HG03469 (cell line): ENCODE measurements around the gene PTDSS2.
"Not testable (repeated sequence)": the region's sequence is repeated elsewhere in the genome, so short reads cannot be mapped to it uniquely, and the experiment has no call there.

ENCODE experiments used
- ATAC-seq: cut with Tn5 transposase; IDR thresholded peaks from one replicate; pipeline ENCODE4 v1.9.1; 2021; ENCODE audit warnings: mild to moderate bottlenecking, moderate library complexity, moderate number of reproducible peaks; ENCODE audit not compliant: unreplicated experiment

Gene PTDSS2

GRCh38 chr11:413120-414081, 36.7 kb upstream of the PTDSS2 start:
- ATAC-seq, result no peak

DNA sequence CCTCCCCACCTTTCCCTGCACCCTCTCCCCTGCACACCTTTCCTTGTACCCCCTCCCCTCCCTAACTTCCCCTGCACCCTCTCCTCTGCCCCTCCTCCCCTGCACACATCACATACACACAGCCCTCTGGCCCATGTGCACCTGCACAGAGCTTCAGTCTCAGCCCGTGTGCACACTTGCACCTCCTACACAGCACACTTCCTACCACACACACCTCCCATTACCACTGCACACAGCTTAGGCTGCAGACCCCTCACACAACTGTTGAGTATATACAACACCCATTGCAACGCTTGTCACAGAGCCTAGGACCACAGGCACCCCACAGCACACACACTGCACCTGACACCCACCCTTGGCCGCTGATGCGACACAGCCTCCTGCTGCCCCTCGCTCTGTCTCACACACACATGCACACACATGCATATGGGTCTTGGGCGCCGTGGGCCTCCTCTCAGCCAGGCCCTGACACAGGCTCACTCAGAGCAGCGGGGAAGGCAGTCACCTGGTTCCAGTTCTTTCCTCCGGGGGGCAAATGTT, 35.7 kb upstream of the PTDSS2 start:
- no peak for ATAC-seq

- no peak for ATAC-seq
Observed at GRCh38 chr11:415640-416041, 34.4 kb upstream of the PTDSS2 start.

- no peak for ATAC-seq
Observed at GRCh38 chr11:416051-416756, 33.9 kb upstream of the PTDSS2 start.

- ATAC-seq, result no peak
Observed at GRCh38 chr11:416757-417621, 33.1 kb upstream of the PTDSS2 start.

DNA sequence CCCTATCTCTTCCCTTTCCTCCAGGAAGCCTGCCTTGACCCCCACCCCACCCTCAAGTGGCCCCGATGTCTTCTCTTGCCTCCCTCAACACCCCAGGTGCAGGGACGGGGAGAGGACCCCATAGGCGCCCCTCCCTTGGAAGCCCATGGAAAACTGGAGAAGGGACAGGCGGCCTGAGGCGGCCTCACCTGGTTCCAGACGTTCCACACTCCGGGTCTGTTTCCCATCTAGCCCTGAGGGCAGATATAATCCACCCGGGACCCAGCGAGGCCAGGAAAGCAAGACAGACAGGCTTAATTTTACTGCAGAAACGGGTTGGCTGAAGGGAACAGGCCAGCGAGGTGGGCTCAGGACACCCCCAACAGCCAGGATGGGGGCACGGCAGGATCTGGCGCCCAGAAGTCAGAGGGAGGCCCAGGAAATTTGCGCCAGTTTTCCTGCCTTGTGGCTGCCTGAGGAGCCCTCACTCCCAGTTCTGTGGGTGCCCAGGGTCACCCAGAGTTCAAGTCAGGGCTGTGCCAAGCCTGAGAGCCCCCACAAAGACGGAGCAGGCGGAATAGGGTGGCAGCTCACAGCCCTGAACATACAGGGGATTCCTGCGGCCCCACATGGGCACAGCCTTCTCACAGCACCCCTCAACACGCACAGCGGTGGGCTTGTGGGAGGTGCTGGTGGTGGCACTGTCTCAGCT, 32.3 kb upstream of the PTDSS2 start:
- ATAC-seq, result no peak

DNA sequence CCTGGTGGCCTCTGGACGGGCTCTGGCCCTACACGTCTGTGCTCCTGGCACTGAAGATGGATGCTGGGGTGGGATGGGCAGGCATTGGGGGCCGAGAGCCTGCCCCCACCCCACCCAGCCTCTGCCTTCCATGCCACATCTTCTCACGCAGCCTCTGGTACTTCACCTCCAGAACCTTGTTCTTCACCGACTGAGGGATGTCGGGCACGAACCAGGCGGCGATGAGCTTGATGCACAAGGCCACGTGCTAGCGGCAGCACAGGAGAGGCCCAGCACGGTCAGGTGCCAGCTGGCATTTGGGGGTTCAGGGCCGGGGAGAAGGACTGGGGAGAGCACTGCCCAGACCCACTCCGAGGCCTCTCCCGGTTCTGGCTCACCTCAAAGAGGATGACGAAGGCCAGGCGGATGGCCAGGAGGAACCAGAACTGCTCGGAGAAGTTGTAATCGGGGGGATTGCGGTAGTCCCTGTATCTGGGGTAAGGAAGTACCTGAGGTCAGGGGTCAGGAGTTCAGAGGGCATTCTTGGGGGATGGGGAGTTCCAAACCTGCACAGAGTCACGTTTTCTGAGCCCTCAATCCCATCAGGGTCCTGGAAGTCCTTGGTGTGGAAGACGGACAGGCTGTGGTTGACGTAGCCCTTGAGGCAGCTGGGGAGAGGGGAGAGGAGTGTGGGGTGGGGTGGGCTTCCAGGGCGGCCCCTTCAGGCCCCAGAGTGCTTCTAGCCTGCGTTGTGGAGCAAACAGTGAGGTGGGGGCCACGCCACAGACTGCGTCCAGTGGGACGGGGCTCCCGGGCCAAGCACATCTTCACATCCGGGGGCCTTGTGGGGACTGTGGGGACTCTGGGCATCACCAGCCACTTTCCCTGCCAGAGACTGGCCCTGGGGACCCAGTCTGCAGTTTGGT, 31.5 kb upstream of the PTDSS2 start:
- ATAC-seq, result no peak

DNA sequence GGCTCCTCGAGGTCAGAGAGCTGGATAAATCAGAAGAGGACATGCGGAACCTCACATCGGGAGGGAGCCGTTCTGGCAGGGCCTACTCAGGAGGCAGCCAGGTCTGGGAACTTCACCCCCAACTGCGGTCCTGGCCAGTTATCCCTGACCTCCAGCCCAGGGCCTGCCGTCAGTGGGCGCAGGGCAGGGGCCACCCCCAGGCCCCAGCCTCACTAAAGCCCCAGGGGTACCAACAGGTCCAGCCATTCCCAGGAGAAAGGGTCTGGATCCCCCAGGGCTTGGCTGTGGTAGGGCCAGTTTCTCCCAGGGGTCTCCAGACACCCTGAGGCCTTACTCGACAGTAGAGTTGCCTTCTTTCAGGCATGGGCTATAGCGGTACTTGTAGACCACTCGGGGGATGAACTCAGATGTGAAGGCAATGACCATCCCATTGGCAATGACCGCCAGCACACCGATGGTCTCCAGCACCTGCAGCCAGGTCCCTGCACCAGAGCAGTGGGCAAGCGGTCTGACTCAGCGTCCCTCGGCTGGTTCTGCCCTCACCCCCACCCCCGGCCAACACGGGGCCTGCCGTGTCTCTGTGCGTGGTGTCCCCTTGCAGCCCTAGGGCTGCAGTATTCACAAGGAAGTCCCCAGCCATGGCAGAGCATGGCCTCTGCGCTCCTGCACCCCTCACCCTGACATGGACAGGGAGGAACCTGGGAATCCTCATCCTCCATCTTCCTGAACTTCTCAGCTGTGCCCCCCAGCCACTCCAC, 30.7 kb upstream of the PTDSS2 start:
- no peak for ATAC-seq

- ATAC-seq, result no peak
Observed at GRCh38 chr11:420054-420910, 29.8 kb upstream of the PTDSS2 start.

- no peak for ATAC-seq
Observed at GRCh38 chr11:420911-421321, 29.2 kb upstream of the PTDSS2 start.

DNA sequence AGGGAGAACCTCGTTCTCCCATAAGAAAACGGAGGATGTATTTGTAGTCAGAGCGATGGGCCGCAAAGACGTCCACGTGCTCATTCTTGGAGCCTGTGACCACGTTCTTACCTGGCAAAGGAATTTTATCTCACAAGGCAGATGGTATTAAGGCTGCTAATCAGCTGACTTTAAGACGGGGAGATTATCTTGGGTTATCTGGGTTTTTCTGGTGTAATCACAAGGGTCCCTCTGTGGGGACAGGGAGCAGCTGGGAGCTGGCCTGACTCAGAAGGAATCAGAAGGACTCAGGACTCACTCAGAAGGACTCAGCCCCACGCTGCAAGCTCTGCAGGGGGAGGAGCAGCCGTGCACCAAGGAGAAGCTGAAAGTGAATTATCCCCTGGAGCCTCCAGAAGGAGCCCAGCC, 27.8 kb upstream of the PTDSS2 start:
- no peak for ATAC-seq

GRCh38 chr11:424232-424631, 25.8 kb upstream of the PTDSS2 start:
- no peak for ATAC-seq

DNA sequence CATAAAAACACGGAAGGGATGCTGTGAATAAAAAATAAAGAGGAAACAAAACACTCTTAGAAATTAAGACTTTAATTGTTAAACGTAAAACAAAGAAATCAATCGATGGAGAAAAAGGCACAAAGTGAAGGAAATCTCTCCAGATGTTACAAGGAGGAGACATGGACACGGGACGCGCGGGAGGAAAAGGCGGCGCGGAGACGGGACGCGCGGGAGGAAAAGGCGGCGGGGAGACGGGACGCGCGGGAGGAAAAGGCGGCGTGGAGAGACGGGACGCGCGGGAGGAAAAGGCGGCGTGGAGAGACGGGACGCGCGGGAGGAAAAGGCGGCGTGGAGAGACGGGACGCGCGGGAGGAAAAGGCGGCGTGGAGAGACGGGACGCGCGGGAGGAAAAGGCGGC, 25.3 kb upstream of the PTDSS2 start:
- ATAC-seq, result not testable (repeated sequence)

- no peak for ATAC-seq
Observed at GRCh38 chr11:425301-425700, 24.8 kb upstream of the PTDSS2 start.

- no peak for ATAC-seq
Observed at GRCh38 chr11:426851-427250, 23.2 kb upstream of the PTDSS2 start.

DNA sequence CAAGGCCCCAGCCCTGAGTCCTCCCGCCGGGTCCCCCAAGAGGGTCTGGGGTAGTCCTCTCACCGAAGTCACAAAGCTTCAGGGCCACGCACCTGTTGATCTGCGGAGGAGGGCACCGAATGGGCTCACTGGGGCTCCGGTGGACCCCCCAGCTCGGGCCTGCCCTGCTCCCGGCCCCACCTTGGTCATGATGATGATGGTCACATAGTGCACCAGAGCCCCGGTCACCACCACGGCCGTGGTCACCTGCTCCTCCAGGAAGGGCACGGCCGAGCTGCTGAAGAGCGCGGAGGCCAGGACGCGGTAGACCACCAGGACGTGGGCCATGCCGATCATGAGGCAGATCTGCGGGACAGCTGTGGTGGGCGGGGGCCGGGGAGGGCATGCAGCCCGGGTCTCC, 21.8 kb upstream of the PTDSS2 start:
- no peak for ATAC-seq

DNA sequence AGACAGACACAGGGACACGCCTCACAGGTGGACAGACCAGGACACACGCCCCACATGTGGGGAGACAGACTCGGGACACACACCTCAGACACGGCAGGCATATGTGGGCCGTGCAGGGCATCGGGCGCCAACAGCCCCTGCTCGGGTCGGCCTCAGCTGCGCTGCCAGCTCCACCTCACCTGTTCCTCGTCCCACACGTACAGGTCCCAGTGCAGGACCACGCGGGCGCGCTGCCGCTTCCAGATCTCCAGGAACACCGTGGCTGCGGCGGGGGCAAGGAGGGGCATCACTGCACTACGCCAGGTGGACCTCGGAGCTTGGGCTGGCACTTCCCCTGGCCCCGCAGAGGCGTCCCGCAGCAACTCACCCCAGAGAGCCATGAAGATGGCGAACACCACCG, 20.7 kb upstream of the PTDSS2 start:
- no peak for ATAC-seq
